SKM-1 treated with dmso at 0.1 percent for 144 hours (cell line): Measurements from ENCODE around the gene MYLK2.
"Not testable (repeated sequence)": the region's sequence is repeated elsewhere in the genome, so short reads cannot be mapped to it uniquely, and the experiment has no call there.

Experiments
- DNase-seq: peaks from one replicate; lab custom pipeline; 2025; ENCODE audit not compliant: unreplicated experiment; lab: John Stamatoyannopoulos, UW

The MYLK2 gene

DNA sequence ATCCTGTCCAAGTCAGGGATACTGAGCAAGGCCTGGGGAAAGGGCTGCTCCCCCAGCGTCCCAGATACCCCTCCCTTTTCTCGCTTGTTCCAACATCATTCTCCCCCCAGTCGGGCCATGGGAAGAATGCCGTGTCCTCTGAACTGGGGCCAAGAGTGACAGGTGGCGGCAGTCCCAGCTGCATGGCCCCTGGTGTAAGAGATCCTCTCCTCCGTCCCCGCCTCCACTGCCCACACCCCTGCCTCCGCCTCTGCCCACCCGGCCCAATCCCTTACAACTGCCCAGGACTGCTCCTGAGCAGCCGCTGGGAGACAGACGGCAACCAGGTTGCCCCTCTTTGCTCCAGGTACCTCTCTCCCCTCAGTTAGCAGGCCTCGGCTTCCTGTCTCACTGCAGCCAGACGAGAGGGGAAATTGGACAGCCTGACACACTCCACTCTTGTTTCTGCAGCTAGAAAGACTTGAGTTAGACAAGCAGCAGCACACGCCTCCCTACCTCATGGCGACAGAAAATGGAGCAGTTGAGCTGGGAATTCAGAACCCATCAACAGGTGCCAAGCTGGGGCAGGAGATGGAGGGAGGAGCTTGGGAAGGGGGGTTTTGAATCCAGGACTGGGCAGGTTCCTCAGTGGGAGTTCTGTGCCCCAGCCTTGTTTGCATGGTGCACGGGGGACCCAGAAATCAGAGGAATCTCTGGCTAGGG, at the start of gene MYLK2:
Gene MYLK2 (plus strand): TSS at position 274 of the 702 bp plus-strand sequence. CDS start 225 bp downstream, at position 499.
- no peak for DNase-seq

DNA sequence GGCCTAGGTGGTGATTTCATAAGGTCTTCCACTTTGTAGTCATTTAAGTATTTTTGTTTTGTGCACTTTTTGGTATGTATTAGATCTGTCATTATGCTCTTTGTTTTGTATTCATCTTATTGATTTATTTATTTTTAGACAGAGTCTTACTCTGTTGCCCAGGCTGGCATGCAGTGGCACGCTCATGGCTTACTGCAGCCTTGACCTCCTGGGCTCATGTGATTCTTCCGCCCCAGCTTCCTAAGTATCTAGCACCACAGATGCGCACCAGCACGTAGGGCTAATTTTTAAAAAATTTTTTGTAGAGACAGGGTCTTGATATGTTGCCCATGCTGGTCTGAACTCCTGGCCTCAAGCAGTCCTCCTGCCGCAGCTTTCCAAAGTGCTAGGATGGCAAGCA, 49.5 kb upstream of the MYLK2 start:
- DNase-seq, result no peak

DNA sequence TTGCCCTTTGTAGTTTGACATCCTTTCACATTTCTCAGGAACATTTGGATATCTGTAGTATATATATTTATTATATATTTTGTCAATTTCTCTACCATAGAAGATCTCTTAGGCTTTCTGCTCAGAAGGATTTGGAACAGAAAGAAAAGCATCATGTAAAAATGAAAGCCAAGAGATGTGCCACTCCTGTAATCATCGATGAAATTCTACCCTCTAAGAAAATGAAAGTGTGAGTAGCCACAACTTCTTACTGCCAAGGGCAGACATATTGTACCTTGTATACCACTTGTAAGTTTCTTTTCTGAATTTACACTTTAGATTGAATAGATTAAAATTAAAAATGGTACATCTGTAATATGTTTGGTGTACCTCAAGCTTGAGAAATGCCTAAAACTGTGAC, 48.9 kb upstream of the MYLK2 start:
- DNase-seq, result no peak

DNA sequence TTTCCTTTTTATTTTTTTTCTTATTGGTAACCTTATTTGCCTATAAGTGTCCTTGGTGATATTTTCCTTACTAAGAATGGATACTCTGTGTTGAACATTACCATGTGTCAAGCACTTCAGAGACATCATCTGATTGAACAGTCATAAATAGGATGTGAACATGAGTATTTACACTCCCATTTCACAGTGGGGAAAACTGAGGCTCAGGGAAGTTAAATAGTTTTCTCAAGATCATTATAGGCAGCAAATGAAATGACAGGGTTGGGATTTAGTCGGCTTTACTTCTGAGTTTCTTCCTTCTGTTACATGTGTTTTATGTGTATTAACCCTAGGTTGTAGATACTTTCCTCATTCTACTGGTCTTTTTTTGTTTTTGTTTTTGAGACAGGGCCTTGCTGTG, 44.7 kb upstream of the MYLK2 start:
- no peak for DNase-seq

DNA sequence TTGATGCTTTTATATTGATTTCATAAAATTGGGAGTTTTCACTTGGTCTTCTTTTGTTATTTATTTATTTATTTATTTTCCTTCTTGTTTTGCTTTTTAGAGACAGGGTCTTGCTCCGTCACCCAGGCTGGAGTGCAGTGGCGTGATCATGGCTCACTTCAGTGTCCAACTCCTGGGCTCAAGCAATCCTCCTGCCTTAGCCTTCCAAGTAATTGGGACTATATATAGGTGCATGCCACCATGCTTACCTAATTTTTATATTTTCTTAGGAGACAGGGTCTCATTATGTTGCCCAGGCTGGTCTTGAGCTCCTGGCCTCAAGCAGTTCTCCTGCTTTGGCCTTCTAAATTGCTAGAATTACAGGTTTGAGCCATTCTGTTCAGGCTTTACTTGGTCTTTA, 38.3 kb upstream of the MYLK2 start:
- DNase-seq, result no peak

DNA sequence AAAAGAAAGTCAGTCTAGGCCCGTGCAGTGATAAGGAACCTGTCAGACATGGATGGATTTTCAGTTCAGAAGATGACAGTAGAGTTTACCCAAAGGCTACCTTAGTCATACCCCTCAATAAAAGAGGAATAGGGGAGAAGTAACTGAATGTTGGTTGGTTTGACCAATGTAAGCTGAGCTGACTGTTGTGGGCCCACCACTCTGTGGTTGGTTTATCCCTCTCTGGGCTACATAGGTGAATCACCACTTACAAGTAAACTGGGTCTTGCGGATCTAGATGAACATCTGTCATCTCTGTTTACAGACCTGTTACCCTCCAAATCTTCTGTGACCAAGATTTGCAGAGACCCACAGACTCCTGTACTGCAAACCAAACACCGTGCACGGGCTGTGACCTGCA, 37.2 kb upstream of the MYLK2 start:
- no peak for DNase-seq

DNA sequence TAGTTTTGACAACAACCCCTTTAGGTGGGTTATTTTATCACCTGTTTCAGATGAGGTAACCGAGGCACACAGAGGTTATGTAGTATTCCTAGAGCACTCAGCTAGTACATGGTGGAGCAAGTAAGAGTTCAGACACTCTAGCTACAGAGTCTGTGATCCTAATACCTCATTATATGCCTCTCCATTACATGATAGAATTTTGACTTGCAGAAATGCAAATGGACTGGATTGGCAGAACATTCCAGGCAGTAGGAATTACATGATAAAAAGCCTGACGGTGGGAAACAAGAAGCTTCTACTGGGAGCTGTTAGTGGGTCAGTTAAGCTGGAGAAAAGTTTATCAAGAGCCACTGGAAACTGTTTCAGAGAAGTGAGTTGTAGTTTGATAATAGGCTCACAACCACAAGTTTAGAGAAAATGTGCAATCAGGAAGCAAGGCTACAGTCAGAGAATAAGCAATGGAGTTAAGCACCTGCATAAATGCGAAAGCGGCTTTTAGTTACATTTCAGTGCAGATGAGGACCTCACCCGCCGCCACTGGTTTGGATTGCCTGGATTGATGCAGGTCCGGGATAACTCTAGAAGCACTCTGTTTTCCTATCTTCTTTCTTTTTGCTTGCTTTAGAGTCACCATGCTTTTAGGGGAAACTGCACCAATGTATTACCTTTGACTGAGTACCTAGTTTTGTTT, 34.7 kb upstream of the MYLK2 start:
- no peak for DNase-seq

DNA sequence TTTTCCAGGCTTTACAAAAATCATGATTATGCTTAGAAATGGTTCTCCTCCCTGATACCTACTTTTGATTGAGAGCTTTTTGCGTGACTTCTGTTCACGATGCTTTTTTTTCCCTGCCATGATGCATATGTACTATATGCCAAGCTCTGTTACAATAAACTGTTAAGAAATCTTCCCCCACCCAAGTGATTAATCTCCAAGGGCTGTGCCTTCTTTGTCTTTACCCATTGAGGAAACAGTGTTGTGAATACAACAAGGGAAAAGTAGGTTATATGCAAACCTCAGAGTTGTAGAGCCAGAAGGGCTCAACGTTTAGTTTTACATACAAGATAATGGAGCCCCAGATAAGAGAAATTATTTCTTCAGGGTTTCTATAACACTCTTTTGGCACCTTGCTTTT, 34.1 kb upstream of the MYLK2 start:
- DNase-seq, result no peak

DNA sequence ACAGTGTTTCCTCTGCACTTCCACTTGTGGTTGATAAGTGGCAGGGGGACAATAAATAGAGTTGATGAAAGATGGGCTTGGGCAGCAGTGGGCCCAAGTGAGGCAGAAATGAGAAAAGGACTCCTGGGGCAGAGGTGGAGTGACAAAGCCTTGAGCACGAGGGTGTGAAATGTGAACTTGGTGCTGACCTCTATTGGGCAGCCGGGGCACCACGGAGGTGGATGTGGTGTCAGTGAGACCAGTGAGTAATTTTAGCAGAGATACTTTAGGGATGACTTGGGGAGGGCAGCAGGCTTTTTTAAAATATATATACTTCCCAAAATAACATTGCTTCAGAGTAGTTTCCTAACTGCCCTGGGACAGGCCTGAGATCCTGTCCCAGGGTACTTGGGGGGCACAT, 30.6 kb upstream of the MYLK2 start:
- no peak for DNase-seq

DNA sequence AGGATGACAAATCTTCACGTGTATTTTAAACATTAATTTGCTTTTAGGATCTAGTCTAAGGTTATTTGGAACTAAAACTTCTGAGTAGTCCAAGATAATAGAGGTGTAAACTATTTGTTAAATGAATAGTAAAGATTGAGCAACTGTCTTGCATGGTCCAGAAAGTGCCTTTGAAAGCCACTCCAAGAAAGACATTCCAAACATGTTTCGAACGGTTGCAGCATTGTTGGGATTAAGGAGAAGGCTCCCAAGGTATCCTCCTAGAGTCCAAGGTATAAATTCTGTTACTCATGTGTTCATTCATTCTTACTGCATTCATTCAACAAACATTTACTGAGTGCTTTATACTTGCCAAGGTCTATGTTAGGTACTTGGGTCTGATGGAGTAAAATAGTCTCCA, 28.8 kb upstream of the MYLK2 start:
- DNase-seq, result no peak

DNA sequence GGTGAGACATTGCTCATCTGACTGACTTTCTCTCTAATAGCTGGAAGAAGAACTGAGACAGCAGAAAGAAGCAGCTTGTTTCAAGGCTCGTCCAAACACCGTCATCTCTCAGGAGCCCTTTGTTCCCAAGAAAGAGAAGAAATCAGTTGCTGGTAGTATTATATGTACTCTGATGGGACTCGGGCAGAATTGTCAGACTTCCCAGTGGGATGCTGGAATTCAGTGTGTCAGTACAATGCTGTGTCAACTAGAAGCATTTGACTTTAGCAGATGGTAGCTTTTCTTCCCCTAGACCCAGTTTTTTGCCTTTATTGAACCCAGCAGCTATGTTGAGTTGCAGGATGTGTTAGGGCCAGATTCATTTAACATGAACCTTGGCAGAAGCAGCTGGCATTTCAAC, 21.8 kb upstream of the MYLK2 start:
- DNase-seq, result no peak

DNA sequence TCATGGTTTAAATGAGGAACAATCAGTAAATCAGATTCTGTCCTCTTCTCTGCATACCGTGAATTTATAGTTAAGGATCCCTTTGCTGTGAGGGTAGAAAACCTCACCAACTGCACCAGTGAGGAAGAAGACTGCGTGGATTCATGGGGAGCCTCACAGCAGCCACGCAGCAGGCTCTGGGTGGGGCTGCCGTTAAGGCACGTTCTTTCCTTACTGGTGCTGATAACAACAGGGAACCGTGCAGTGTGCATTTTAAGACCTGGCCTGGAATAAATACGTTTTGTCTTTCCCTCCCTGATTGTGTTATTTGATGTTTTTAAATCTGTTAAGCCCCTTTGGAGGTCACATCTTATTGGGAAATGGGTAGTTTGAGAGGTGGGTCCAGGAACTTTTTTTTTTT, 17.6 kb upstream of the MYLK2 start:
- no peak for DNase-seq

DNA sequence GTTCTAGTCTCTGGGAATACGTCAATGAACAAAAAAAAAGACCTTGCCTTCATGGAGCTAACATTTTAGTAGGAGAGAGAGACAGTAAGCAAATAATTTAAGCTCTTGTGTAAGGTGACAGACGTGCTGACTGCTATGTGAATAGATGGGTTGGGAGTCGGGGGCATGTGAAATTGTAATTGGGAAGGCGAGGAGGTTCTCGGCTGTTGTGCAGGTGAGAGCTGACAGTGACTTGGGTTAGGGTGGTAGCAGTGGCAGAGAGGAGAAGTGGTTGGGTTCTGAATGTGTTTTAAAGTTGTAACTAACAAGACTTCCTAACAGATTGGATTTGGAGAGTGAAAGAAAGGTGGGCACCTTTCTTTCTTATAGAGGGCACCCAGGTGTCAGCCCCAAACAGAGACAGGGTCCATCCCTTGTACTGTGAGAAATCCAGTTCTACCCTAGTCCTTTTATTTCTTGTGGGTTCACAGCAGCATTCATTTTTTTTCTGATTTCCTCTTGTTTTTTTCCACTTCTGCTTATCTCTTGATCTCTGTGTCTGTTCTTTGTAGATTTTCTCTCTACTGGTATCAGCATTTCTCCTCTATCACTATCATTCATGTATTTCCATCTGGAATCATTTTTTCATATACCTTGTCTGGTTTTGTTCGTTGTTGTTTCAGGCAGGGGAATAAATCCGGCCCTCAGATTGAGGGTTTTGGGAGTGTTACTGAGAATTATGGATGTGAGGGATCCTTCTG, 15.4 kb upstream of the MYLK2 start:
- DNase-seq, result no peak

DNA sequence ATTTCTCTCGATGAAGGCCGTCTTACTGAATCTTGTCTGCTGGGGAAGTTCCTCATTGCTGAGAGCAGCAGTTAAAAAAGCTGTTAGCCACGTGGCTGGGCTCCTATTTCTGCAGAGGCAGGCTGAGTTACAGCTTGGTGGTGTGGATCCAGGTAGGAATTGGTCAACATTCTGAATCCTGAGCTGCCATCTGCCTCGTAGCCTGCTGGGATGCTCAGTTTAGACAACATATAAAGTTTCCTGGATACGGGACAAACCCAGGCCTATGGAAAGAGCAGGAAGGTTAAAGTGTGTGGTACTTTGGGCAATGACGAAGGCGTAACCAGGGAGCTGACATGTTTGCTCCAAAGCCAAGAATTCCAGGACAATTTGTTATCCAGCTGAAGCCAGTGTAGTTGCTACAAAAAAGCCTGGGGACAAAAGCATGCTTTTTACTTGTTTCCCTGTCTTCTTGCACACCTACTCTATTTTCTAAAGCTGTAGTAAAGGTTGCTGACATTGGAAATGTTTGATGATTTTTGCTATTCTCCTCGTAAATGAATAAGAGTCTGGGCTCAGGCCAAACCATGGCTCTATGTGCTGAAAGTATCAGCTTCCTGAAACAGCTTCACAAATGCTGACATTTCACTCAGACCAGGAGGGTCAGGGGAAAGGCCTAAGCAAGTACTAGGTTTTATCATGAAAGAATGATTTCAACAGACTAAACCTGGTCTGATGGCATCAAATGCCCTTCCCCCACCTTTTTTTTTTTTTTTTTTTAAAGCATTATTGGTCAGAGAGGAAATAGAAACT, 12.4 kb upstream of the MYLK2 start:
- no peak for DNase-seq

DNA sequence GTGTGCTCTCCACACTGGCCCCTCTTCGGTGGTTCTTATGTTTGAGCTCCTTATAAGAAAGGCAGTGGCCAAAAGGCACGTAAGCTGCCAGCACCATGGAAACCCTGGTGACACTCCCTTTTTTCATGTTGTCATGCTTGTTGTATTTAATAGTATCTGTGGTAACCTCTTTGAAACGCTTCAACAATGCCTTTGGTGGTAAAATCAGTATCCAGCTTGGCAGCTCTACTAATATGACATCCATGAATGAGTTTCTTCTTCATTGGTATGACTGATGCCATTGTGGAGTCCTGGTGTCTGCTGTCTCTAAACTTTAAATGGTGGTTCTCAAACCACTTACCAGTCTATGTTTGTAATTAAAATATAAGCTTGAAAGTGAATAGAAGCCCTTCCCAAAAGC, 10.7 kb upstream of the MYLK2 start:
- no peak for DNase-seq

DNA sequence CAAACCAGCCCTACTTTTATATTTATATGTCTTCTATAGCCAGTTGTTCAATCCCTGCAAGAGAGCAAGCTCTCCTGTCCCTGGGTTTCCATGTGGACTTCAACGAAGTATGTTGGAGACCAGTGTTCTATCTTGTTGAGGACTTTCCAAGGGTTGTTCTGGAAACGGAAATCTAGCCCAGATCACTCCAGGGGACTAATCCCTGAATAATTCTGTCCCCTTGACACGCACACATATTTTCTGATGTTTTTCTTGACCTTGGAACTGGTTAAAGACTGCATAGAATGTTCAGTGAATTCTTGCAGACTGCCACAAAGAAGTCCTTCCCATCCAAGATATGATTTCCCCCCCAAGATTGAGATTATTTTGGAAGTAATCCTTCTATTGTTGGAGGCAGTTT, 9.5 kb upstream of the MYLK2 start:
- no peak for DNase-seq

DNA sequence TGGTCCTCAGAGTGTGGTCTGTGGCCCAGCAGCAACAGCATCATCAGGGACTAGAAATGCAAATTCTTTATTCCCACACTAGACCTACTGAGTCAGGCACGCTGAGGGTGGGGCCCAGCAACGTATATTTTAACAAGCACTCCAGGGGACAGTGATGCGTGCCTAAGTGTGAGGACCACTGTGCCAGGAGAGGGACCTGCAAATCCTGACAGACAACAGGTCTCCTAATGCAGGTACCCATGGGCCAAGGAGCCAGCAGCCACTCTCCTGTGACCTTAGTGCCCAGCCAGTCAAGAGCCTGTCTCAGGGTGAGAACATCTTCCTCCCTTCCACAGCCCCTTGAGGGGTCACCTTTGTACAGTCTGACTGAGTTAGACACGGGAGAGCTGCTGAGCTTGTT, 8.0 kb upstream of the MYLK2 start:
- DNase-seq, result no peak

DNA sequence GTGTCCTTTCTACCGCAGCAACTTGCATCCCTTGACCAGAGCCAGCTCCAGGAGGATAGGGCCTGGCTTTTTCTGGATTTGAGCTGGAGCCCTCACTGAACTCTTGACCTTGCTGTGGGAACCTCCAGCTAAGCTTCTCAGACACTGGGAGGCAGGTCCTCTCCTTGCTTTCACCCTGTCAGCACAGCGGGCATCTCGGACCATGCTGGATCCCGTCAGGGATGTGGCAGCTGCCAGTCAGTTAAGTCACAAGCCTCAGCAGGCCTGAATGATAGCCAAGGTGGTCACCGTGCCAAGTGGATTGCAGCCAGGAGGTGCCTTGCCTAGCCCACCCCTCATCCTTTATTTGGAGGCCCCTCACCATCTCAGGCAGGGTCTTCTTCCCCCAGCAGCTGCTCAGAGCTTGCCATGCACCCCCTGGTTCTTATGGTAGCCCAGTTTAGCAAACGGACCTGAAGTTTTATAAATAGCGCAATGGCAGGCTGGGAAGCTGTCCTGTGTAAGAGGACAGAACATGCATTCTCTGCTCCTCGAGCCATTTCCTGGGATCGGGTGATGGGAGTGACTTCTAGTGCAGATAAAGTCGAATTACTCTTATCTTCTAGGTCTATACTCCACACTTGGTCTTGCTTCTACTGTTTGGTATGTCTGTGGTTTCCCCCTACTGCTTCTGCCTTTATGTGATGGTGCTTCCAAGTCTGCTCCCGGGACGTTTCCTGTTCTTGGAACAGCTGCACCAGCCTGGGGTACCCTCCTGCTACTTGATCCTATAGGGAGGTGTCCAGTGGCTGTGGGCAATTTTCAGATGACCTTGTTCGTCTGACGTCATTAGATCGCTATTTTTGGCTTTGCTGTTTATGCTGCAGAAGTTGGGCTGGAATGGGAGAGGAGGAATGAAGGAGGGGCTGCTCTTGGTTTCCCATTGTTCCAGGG, 7.1 kb upstream of the MYLK2 start:
- no peak for DNase-seq

DNA sequence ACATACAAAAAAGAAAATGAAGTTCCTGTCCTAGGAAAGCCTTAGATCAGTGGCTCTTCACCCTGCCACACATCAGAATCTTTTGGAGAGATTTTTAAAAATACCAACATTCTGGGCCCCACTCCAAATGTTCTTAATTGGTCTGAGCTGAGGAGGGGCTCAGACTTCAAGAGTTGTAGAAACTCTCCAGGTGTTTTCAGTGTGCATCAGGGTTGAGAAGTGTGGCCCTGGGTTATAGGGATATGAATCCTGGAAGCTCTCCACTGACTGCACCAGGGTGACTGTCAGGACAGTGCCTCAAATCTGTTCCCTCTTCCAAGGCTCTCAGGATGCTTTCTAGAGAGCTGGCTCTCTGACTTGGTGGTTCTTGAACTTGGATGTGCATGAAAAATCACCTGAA, 5.5 kb upstream of the MYLK2 start:
- DNase-seq, result no peak

DNA sequence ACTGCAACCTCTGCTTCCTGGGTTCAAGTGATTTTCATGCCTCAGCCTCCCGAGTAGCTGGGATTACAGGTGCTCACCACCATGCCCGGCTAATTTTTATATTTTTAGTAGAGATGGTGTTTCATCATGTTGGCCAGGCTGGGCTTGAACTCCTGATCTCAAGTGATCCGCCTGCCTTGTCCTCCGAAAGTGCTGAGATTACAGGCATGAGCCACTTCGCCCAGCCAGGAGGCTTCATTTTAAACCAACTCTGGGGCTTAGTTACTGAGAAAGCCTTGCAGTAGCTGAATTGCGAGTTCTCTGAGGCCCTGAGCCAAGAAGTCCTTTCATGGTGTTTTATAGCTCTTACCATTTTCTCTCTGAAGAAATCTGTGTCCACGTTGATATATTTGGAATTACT, 5.0 kb upstream of the MYLK2 start:
- not testable (repeated sequence) for DNase-seq
